Activated CD4-positive, alpha-beta T cell treated with anti-CD3 and anti-CD28 coated beads, Interleukin-2, Interleukin-6, amounts not matched to agents 100 ng/mL and 50 ng/mL, durations not matched to agents 16 hours and 8 hours (primary cell): ENCODE measurements around the gene TK1.

Source experiments
- DNase-seq: peaks from one replicate; pipeline ENCODE4 v3.0.0-alpha.2; 2020

The TK1 gene

DNA sequence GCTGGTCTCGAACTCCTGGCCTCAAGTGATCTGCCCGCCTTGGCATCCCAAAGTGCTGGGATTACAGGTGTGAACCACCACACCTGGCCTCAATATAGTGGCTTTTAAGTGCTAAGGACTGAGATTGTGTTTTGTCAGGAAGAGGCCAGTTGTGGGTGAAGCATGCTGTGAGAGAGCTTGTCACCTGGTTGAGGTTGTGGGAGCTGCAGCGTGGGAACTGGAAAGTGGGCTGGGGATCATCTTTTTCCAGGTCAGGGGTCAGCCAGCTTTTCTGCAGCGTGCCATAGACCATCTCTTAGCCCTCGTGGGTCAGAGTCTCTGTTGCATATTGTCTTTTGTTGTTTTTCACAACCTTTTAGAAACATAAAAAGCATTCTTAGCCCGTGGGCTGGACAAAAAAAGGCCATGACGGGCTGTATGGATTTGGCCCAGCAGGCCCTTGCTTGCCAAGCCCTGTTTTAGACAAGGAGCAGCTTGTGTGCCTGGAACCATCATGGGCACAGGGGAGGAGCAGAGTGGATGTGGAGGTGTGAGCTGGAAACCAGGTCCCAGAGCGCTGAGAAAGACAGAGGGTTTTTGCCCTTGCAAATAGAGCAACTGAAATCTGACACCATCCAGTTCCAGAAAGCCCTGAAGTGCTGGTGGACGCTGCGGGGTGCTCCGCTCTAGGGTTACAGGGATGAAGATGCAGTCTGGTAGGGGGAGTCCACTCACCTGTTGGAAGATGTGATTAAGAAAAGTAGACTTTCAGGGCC lies 32.7 kb upstream of the TK1 start:
- DNase-seq = no peak

DNA sequence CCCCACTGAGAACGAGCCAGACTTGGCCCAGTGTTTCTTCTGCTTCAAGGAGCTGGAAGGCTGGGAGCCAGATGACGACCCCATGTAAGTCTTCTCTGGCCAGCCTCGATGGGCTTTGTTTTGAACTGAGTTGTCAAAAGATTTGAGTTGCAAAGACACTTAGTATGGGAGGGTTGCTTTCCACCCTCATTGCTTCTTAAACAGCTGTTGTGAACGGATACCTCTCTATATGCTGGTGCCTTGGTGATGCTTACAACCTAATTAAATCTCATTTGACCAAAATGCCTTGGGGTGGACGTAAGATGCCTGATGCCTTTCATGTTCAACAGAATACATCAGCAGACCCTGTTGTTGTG lies 27.8 kb upstream of the TK1 start:
- DNase-seq = no peak

DNA sequence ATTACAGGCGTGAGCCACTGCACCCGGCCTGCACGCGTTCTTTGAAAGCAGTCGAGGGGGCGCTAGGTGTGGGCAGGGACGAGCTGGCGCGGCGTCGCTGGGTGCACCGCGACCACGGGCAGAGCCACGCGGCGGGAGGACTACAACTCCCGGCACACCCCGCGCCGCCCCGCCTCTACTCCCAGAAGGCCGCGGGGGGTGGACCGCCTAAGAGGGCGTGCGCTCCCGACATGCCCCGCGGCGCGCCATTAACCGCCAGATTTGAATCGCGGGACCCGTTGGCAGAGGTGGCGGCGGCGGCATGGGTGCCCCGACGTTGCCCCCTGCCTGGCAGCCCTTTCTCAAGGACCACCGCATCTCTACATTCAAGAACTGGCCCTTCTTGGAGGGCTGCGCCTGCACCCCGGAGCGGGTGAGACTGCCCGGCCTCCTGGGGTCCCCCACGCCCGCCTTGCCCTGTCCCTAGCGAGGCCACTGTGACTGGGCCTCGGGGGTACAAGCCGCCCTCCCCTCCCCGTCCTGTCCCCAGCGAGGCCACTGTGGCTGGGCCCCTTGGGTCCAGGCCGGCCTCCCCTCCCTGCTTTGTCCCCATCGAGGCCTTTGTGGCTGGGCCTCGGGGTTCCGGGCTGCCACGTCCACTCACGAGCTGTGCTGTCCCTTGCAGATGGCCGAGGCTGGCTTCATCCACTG lies 27.3 kb upstream of the TK1 start, which contains the start of gene BIRC5:
Gene BIRC5, plus strand, starts transcription at position 238 of the 690 bp plus-strand sequence. Its CDS starts 64 bp downstream, at position 302.
- peak; percentile 95 for DNase-seq

DNA sequence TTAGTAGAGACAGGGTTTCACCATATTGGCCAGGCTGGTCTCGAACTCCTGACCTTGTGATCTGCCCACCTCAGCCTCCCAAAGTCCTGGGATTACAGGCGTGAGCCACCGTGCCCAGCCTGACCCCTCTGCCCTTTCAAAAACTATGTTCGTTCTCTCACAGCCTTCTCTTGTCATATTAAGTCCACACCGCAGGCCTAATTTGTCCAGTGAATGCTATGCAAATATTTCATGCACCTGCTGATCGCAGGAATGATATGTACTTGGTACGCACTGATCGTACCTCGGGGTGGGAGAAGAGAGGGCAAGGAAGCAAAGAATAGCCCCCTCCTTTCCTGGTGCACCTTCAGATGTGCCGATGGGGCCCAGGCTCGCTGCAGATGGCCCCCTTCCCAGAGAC lies 24.2 kb upstream of the TK1 start:
- no peak for DNase-seq

DNA sequence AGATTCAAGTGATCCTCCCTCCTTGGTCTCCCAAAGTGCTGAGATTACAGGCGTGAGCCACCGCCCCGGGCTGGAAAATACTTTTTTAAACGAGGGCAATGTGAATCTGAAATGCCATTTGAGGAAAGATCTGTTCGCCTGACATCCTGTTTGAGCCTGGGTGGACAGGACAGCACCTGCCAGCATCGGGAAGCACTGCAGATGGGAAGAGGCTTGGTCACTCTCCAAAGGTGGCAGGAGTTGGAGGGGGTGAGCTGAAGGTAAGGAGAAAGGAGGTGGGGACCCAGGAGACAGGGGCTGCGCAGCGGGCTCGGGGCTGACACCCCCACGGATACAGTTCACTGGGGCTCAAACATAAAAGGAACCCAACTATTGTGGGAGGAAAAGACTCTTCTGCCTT lies 23.3 kb upstream of the TK1 start:
- DNase-seq = no peak

DNA sequence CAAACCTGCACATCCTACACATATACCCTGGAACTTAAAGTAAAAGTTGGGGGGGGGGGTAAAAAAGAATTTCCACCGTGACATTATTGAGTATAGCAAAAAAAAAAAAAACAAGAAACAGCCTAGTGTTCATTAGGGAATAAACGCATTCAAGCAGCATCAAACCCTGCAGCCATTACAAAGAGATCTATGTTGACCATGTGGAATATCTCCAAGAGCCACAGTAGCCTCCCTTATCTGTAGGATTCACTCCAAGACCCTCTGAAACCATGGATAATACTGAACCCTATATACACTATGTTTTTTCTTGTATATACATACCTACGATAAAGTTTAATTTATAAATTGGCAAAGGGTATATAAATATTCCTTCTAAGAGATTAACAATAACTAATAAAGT lies 21.6 kb upstream of the TK1 start:
- no peak for DNase-seq

DNA sequence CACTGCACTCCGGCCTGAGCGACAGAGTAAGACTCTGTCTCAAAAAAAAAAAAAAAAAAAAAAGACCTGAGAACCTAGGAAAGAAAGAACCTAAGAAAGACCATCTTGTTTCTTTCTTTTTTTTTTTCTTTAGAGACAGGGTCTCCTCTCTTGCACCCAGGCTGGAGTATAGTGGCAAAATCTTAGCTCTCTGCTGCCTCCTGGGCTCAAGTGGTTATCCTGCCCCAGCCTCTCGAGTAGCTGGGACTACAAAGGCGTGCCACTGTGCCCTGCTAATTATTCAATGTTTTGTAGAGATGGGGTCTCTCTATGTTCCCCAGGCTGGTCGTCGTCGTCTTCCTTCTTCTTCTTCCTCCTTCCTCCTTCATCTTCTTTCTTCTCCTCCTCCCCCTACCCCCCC lies 19.4 kb upstream of the TK1 start:
- no peak for DNase-seq

DNA sequence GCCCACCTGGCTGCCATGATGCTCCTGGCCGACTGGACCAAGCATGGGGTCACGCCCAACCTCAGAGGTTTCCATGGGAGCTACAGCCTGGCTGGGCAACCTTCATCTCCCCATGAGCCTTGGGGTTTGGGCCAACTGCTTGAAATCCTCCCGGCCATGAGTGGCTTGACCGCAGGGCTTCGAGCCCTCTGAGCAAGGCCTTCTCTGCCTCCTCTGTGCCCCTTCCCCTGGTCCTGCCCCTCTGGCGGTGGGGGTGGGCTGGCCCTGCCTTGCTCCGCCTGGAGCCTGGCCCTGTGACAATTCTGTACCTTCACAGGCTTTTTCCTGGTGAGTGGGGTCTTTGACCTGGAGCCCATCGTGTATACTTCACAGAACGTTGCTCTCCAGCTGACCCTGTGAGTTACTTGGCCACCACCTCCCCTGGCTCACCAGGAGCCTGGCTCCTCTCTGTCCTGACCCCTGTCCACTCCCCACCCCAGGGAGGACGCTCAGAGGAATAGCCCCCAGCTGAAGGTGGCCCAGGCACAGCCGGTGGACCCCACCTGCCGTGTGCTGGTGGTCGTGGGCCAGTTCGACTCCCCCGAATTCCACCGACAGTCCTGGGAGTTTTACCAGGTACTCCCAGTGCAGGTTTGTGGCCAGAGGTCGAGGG lies 18.4 kb upstream of the TK1 start:
- DNase-seq = no peak

DNA sequence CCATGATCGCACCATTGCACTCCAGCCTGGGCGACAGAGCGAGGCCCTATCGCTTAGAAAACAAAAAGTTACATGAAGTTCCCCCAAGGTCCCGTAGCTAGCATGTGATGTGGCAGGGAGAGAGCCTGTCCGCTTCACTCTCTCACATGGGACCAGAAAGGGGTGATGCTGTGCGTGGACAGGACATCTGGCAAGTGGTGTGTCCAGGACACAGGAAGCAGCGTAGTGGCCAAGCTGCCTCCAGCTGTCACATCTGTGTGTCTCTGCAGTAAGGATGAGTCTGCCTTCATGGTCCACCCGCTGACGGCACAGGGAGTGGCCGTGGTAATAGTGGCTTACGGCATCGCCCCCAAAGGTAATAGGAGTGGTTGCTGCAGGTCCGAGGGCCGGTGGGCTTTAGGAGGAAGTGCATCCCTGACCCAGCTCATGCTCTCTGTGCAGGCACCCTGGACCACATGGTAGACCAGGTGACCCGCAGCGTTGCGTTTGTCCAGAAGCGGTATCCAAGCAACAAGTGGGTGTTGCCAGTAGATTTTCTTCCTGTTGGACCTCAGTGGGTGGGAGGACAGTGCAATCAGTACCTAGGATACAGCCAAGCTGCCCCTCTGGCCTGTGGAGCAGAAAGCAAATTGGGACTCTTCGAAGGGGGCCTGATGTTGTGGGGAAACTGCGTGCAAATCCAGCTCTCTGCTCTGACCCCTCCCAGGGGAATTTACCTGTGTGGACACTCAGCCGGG lies 17.7 kb upstream of the TK1 start:
- no peak for DNase-seq

DNA sequence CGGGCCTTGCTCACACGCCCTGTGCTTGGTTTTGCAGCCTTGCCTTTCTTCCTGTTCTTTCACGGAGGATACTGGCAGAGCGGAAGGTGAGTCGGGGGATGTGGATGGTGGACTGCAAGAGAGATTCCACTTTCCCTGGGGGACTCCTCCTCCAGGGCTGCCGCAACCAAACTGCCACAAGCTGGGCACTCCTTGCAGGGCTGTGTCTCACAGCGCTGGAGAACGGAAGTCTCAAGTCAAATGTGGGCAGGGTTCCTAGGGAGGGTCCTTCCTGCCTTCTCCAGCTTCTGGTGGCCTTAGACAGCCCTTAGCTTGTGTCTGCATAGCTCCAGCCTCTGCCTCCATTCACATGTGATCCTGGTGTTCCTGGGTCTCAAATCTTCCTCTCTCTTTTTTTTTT lies 15.8 kb upstream of the TK1 start:
- no peak for DNase-seq

DNA sequence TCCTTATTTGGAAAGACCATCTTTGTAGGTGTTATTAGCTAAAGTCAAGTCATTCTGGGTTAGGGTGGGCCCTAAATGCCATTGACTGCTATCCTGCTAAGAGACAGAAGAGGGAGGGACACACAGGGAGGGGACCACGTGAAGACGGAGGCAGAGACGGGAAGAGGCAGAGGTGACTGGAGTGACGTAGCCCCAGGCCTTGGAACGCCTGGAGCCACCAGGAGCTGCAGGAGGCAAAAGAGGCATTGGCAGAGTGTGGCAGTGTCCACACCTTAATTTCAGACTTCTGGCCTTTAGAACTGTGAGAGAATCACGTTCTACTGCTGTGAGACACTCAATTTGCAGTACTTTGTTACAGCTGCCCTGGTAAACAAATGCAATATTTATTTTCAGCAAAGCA lies 13.6 kb upstream of the TK1 start:
- no peak for DNase-seq

DNA sequence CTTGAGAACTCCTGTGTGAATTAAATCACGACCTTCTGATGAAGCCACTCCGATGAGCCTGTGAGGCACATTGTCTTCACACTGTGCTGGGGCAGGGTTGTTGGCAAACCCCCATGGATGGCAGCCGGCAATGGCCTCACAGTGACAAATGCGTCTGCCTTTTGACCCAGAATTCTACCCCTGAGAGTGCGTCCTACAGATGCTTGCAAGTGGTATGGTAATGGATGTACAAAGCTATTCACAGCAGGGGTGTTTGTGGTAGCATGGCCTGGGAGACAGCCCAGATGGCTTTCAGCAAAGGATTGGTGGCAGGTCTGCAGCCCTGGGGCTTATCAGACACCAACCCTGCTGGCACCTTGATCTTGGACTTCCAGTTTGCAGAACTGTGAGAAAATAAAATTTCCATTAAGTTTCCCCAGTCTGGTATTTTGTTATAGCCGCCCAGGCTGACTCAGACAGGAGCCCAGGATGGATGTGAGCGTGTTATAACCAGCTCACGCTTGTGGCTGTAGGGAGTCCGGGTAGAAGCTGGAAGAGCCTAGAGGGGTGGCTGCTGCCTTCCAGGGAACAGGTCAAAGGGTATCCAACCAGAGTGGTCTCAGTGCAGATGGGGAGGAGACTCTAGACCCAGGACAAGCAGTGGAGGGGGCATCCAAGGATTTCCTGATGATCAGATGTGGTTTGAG lies 10.4 kb upstream of the TK1 start:
- DNase-seq = no peak

DNA sequence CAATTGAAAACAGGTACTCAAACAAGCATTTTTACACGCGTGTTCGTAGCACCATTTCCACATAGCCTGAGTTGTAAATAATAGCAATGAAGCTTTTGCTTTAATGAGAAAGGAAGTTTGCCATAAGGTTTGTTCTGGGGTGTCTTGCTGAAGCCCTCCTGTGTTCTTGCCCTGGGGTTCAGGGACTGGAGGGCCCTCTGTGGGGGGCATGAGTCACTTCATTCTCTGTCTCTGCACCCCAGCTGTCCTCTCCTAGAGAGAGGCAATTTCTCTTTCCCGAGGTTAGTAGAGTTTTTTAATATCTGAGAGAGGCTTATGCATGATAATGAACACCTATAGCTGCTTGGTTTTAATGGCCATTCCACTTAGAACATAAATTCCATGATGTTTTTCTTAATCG lies 9.9 kb upstream of the TK1 start:
- DNase-seq = no peak

DNA sequence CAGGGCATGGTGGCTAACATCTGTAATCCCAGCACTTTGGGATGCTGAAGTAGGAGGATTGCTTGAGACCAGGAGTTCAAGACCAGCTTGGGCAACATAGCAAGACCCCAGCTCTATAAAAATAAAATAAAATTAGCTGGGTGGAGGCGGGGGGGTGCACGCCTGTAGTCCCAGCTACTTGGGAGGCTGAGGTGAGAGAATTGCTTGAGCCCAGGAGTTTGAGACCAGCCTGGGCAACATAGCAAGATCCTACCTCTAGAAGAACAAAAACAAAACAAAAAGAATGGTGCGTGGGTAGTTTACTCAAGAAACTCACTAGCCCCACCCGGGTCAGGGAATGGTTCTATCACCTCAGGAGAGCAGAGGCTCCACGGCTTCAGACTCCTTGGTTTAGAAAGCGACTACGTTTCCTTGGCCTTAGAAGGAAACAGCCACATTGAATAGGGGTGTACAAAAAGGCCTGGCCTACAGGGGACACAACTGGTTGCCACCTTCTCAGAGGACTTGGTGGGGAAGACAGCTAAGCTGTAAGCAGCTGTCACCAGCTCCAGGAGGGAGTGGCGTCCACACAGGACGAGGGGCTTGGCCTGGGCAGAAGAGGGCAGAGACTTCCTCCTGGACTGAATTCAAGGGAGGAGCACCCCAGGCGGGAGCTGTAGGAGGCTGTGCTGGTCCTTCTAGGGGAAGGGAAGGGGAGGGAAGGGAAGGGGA lies 716 bp downstream of the TK1 start:
- no peak for DNase-seq

DNA sequence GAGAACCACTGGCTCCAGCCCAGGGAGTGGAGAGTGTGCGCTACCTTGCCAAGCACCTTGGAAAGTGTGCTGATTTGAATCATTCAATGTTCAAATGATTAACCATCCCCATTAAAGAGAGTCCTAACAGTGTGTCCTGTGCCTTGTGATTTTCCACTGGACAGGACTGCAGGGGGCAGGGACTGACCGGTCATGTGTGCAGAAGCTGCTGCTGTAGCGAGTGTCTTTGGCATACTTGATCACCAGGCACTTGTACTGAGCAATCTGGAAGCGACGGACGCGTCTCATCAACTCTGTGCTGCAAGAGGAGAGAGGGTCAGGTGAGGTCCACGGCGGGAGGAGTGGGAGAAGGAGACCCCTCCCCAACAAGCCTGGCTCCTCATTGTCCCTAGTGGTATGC lies 2.0 kb downstream of the TK1 start:
- DNase-seq = no peak

DNA sequence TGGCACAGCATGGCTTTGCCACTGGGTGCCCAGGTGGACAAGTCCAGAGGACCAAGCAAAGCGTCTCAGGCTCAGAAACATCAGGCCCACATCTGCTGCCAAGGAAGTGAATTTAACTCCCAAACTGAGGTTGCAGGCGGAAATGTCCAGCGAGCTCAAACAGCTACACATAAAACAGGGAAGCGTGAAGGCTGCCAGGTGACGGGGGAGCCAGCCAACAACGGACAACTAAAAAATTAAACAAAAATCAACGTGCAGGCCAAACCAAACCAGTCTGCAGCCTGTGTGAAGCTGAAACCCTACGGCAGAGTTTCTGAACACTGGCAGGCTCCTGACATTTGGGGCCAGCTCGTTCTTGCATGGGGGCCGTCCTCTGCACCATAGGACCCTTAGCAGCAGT lies 2.5 kb downstream of the TK1 start:
- no peak for DNase-seq

DNA sequence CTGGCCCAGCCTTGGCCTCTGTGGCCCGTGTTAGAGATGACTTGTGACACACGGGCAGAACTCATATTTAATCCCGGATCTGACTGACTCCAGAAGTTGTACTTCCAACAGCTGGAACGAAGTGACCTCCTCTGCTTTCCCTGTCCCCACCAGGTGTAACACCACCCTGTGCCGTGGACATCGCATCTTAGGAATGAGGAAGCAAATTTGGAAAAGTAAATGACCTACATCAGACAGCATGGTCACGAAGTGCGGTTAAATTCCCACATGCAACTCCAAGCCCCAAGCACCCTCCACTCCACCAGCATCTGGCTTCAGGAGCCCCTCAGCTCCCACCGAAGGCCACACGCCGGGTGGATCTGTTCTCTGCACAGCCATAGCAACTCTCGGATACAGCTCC lies 2.9 kb downstream of the TK1 start:
- no peak for DNase-seq

DNA sequence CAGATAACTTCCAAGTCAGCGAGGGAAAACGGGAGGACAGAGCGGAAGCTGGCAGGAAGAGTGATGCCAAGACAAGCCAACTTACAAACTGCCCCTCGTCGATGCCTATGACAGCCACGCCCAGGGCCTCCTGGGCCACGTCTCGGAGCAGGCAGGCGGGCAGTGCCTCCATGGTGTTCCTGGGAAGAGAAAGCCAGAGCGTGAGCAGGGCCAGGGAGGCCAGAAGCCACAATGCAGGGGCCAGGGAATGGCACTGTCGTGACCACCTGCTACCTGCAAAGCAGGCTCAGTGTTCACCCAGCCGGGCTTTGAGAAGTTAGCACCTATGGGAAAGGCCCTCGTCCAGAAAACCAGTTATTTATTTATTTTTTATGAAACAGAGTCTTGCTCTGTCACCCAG lies 4.3 kb downstream of the TK1 start:
- DNase-seq = no peak

DNA sequence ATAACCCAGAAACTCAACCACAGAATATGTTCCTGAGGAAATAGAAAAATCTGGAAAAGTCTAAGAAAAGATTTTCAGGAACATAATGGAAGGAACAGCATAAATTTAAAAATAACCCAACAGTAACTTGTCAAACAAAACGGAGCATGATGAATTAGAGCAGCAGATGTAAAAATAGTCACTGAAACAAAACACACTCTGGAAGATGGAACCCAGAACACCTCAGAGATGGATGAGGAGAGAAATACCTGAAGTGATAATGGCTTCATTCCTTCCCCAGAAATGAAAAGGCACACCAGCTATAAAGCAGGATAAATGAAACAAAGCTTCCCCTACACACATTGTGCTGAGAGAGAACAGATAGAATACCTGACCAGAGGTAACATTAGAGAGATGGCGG lies 6.3 kb downstream of the TK1 start:
- no peak for DNase-seq

DNA sequence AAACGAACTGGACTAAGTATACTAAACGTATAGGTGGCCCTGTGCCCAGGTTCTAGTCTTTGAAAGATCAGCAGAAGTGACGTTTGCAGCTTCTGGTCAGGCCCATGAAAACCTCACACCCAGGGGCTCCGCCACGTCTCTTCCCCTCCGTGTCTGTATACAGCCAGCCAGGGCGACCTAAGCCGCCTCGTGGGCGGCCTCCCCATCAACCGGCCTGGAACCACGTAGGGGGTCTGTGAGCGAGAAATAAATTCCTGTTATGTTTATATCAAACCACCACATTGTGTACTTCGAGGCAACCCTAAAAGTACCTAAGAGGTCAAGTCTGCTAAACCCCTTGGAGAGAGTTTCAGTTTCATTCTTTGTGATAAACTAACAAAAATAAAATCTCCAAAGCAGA lies 6.8 kb downstream of the TK1 start:
- no peak for DNase-seq

DNA sequence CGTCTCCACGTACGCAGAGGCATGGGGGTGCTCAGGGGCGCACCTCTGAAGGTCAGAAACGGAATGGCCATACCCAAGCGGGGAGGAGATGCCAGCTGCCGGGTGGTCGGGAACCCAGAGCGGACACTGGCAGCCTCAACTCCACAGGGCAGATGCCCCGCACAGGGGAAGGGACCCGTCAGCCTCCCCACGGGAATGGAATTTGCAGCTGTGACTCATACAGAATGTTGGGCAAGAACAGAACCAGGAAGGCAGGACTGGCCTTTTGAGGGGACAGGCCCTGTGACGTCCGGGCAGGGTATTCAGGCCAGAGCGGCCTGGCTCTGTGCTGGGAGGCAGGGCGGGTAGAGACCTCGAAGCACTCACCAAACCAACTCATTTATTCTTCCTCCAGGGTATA lies 7.5 kb downstream of the TK1 start:
- no peak for DNase-seq

DNA sequence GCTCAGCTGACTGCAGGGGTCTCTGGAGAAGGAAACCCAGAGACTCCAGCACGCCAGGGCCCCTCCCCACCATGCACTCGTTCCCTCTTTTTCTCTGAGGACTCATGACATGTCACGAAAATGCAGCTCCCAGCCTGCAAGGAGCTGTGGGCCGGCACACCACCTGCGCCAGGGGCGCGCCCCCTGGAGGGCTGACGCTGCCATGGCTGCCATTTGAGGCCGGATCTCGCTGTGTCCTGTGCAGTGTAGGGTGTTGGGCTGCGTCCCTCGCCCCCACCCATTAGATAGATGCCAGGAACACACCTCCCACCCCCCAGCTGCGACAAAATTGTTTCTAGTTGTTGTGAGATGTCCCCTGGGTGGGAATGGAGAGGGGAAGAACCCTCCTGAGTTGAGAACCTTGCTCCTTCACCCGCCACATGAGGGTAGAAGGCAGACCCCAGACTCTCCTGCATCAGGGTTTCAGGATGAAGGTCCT lies 10.3 kb downstream of the TK1 start:
- peak; percentile 86 for DNase-seq
